GM19438 (cell line): ENCODE results near the gene INTS4.
A peak's percentile ranks its signal among the peaks of the same experiment; 100 is the strongest.
"Not testable (repeated sequence)": the region's sequence is repeated elsewhere in the genome, so short reads cannot be mapped to it uniquely, and the experiment has no call there.

ENCODE experiments used
- ATAC-seq: cut with Tn5 transposase; IDR thresholded peaks from one replicate; pipeline ENCODE4 v1.9.1; 2021; ENCODE audit warnings: low read depth; ENCODE audit not compliant: unreplicated experiment

The INTS4 gene

GRCh38 chr11:78023426-78023825 is 29.0 kb upstream of the INTS4 start:
- no peak for ATAC-seq

DNA sequence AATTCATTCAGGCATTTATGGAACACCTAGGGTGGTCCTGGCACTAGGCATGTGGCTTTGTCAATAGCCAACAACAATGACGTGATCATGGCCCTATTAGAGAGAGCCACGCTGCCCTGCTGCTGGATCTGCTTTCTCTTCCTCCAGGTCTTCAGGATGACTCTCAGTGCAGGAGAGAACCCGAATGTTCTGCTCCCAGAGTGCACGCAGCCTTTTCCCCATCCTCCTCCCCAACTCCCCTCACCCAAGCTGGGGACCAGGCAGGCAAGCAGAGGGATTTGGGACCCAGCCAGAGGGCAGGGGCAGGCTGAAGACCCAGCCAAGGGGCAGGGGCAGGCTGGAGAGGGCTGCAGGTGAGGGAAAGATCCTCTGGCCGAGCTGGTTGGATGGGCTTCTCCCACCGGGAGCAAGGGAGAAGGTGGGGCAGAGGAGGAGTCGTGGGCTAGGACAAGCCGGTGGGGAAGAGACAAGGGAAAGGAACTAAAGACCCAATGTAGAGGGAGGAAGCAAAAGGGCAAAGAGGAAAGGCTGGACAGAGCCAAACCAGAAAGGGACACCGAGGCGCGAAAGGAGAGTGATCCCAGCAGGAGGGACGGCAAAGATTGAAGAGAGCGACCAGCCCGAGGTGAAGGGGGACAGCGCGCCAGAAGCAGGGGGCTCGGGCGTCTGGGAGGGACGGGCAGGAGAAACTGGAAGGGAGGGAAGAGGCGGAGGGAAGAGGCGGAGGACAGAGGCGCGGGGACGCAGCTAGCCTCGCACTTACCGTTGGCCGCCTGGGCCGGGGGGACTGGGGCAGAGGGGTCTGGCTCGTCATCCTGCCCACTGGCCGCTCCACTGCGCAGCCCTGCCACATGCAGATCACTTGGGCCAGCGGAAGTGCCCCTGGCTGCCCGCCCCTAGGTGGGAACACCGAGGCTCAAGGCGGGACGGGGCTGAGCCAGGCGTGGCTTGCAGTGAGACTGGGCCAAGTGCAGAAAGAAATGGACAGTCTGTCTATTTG is 28.2 kb upstream of the INTS4 start, which contains the start of gene KCTD14:
Gene KCTD14, minus strand, starts transcription at position 880 of the 1,000 bp plus-strand sequence. Its CDS starts 27 bp downstream, at position 853.
- ATAC-seq, result no peak

- ATAC-seq, result no peak
Observed at GRCh38 chr11:78021611-78022010, 27.1 kb upstream of the INTS4 start.

- ATAC-seq, result no peak
Observed at GRCh38 chr11:78020246-78020645, 25.8 kb upstream of the INTS4 start.

GRCh38 chr11:78019808-78020207 is 25.3 kb upstream of the INTS4 start:
- no peak for ATAC-seq

DNA sequence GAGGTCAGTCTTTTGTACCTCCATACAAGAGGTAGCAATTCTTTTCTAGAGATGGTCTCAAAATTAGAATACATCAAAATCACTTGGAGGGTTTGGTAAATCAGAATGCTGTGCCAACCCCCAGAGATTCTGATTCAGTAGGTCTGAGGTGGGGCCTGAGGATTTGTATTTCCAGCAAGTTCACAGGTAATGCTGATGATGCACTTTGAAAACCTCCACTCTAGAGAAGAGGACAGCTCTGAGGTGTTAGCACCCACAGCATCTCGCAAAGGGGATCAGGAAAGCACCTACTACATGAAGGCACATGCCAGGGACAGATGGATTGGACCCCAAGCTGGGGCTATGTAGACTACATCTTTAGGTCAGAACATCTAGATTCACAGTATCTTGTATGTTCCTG is 21.4 kb upstream of the INTS4 start:
- ATAC-seq, result no peak

DNA sequence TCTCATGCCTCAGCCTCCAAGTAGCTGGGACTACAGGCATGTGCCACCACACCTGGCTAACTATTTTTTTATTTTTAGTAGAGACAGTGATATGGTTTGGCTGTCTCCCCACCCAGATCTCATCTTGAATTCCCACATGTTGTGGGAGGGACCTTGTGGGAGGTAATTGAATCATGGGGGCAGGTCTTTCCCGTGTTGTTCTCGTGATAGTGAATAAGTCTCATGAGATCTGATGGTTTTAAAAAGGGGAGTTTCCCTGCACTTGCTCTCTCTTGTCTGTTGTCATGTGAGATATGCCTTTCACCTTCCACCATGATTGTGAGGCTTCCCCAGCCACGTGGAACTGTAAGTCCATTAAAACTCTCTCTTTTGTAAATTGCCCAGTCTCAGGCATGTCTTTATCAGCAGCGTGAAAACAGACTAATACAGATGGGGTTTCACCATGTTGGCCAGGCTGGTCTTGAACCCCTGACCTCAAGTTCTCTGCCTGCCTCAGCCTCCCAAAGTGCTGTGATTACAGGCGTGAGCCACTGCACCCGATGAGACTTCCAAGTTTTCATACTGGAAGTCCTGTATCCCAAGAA is 20.6 kb upstream of the INTS4 start:
- not testable (repeated sequence) for ATAC-seq

DNA sequence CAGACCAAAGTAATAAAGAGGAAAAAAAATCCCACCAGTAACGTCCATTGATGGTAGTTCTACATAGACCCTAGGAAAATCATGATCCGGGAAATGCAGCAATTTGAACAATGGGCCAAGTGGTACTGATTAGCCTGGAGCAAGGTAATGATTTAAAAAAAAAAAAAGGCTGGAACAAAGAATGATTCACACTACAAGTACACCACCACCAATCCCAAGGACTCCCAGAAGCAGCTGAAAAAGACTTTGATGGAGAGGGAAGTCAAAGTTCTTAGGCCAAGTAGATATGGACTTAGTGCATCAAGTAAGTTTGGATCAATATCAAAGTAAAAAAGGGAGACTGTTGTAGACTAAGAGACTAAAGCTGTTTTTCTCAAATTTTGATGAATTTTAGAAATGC is 16.8 kb upstream of the INTS4 start:
- no peak for ATAC-seq

GRCh38 chr11:78010755-78011154 is 16.3 kb upstream of the INTS4 start:
- no peak for ATAC-seq

- ATAC-seq, result no peak
Observed at GRCh38 chr11:78010304-78010703, 15.8 kb upstream of the INTS4 start.

DNA sequence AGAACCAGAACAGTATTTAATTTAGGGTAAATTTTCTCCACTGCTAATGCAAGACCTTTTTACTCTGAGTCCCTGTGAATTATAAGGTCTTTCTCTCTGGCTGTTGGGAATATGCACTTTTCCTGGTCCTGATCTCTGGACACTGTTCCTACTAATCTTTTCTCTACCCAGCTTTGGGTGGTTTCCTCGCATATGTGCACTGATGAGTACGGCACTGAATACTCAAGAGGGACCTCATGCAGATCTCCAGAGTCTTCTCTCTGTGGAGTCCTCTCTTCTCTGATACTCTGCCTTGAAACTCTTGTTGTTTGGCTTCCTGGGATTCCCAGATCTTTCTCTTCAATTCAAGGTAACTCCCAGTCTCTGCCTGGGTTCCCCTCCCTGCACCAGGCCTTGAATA is 14.6 kb upstream of the INTS4 start:
- no peak for ATAC-seq

- ATAC-seq, result peak; percentile 67
Observed at GRCh38 chr11:78000193-78000592, 5.7 kb upstream of the INTS4 start.

GRCh38 chr11:77999446-78000030 is 5.1 kb upstream of the INTS4 start:
- no peak for ATAC-seq

DNA sequence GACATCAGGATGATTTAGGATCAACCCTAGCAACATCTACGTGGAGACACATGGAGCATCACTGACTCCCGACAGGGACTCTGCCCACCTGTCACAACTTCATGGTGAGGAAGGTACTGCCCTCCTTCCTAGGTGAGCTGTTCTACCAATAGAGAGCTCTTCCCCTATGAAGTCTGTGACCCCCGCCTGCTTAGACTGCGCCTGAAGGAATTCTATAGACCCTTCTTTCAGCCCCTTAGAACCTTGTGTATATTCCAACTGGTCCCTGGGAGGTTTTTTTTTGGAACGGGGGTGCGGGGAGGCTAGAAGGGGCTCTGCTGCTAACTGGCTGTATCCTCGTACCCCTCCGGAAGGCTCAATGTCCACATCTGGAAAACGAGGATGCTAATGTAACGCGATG is 566 bp downstream of the INTS4 start:
- no peak for ATAC-seq

- ATAC-seq, result no peak
Observed at GRCh38 chr11:77990981-77991380, 3.5 kb downstream of the INTS4 start.

GRCh38 chr11:77986456-77986855 is 8.0 kb downstream of the INTS4 start:
- not testable (repeated sequence) for ATAC-seq

GRCh38 chr11:77981346-77981947 is 13.0 kb downstream of the INTS4 start:
- no peak for ATAC-seq

GRCh38 chr11:77968337-77968736 is 26.1 kb downstream of the INTS4 start:
- ATAC-seq, result peak; percentile 83

DNA sequence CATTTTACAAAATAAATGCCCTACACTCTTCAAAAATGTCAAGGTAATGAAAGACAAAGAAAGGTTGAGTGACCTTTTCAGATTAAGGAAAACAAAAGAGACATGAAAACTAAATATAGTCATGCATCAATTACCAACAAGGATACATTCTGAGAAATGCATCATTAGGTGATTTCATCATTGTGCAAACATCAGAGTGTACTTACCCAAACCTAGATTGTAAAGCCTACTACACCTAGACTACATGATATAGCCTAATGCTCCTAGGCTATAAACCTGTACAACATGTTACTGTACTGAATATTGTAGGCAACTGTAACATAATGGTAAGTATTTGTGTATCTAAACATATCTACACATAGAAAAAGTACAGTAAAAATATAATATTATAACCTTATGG is 26.7 kb downstream of the INTS4 start:
- no peak for ATAC-seq

- no peak for ATAC-seq
Observed at GRCh38 chr11:77967121-77967520, 27.3 kb downstream of the INTS4 start.

DNA sequence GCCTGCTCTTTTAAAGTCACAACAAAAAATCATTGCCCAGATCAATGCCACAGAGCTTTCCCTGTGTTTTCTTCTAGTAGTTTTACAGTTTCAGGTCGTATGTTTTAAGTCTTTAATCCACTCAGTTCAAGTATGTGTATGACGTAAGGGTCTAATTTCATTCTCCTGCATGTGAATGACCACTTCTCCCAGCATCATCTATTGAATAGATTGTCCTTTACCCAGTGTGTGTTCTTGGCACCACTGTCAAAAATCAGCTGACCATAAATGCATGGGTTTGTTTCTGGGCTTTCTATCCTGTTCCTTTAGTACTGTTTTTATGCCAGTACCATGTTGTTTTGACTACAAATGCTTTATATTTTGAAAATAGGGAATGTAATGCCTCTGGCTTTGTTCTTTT is 28.1 kb downstream of the INTS4 start:
- ATAC-seq, result no peak
